ENCODE results near the gene GAS2. TPM values are rescaled to one million over a fixed set of nuclear protein-coding genes. Genes with fewer than 3 reads are reported as not detected.
A peak's percentile ranks its signal among the peaks of the same experiment; 100 is the strongest.

Gene GAS2
- total RNA-seq, 6 experiments from 2014 or later, result 16.1 to 35.6 (median 27.8) TPM

GRCh38 chr11:22768281-22768680 lies 101.9 kb downstream of the GAS2 start:
- ATAC-seq (no peak), DNase-seq (no peak)
- no peak for TF ChIP-seq CTCF (IDR thresholded peaks at IDR 0.05)
- TF ChIP-seq POLR2A (IDR thresholded peaks at IDR 0.05), result no peak
- Histone ChIP-seq H3K27me3 (no peaks in the 10 kb centered on the region), H3K36me3 (no peaks in the 10 kb centered on the region), H3K4me1 (no peaks in the 10 kb centered on the region), H3K9me3 (no peaks in the 10 kb centered on the region), H3K4me3 (no peak overlapping the region), H3K27ac (no peak overlapping the region)
- 58% methylated on average over 1 of the region's 1 CpG for WGBS (ENCODE audit: insufficient coverage, low coverage, low lambda C conversion rate, missing lambda C conversion rate)
- intact Hi-C loops (cut with DNase I), result no loop called here

- intact Hi-C loops (cut with DNase I), result no loop called here
- H3K9me3 ChIP-seq, result no peaks in the 10 kb centered on the region
- H3K27ac ChIP-seq, result no peak overlapping the region
- TF ChIP-seq CTCF (IDR thresholded peaks at IDR 0.05) (no peak), POLR2A (IDR thresholded peaks at IDR 0.05) (no peak)
- DNase-seq (no peak), ATAC-seq (no peak)
- no peaks in the 10 kb centered on the region for H3K27me3 ChIP-seq
- 80% methylated on average over 1 of the region's 1 CpG for WGBS (ENCODE audit: insufficient coverage, low coverage, low lambda C conversion rate, missing lambda C conversion rate)
- no peak overlapping the region for H3K4me3 ChIP-seq
- H3K36me3 ChIP-seq, result no peaks in the 10 kb centered on the region
- no peaks in the 10 kb centered on the region for H3K4me1 ChIP-seq
Observed at GRCh38 chr11:22769081-22769480, 102.7 kb downstream of the GAS2 start.

GRCh38 chr11:22774716-22775115 lies 108.3 kb downstream of the GAS2 start:
- WGBS (ENCODE audit: insufficient coverage, low coverage, low lambda C conversion rate, missing lambda C conversion rate), result 64% methylated on average over 2 of the region's 2 CpGs
- TF ChIP-seq POLR2A (IDR thresholded peaks at IDR 0.05) (no peak), CTCF (IDR thresholded peaks at IDR 0.05) (no peak)

GRCh38 chr11:22775248-22775647 lies 108.8 kb downstream of the GAS2 start:
- H3K27ac ChIP-seq, result no peak overlapping the region
- no peaks in the 10 kb centered on the region for H3K27me3 ChIP-seq
- ATAC-seq (peak in 3 of 4 donors; percentile 41 to 51 (median 43)), DNase-seq (no peak)
- H3K36me3 ChIP-seq, result no peaks in the 10 kb centered on the region
- intact Hi-C loops (cut with DNase I), result no loop called here
- 45% methylated on average over 5 of the region's 5 CpGs for WGBS (ENCODE audit: insufficient coverage, low coverage, low lambda C conversion rate, missing lambda C conversion rate)
- no peak overlapping the region for H3K4me3 ChIP-seq
- H3K9me3 ChIP-seq, result no peaks in the 10 kb centered on the region
- peaks cover 0 to 23% (median 2%) of the 10 kb centered on the region in 4 donors for H3K4me1 ChIP-seq
- TF ChIP-seq POLR2A (IDR thresholded peaks at IDR 0.05), result no peak
- no peak for TF ChIP-seq CTCF (IDR thresholded peaks at IDR 0.05)

More at GRCh38 chr11:22774716-22775115, 108.3 kb downstream of the GAS2 start:
- Histone ChIP-seq H3K4me3 (no peak overlapping the region), H3K9me3 (no peaks in the 10 kb centered on the region), H3K4me1 (peaks cover 0 to 18% (median 2%) of the 10 kb centered on the region in 4 donors), H3K27ac (no peak overlapping the region), H3K27me3 (no peaks in the 10 kb centered on the region), H3K36me3 (no peaks in the 10 kb centered on the region)
- ATAC-seq (peak in 2 of 4 donors; percentile 17 to 41), DNase-seq (no peak)
- intact Hi-C loops (cut with DNase I), result no loop called here

GRCh38 chr11:22778642-22779041 lies 112.2 kb downstream of the GAS2 start:
- DNase-seq (no peak), ATAC-seq (peak; percentile 43 to 58 (median 49))
- no peaks in the 10 kb centered on the region for H3K9me3 ChIP-seq
- TF ChIP-seq POLR2A (IDR thresholded peaks at IDR 0.05), result no peak
- TF ChIP-seq CTCF (IDR thresholded peaks at IDR 0.05), result peak in 3 of 4 donors; percentile 18 to 27 (median 26)
- peaks cover 0 to 24% (median 2%) of the 10 kb centered on the region in 4 donors for H3K4me1 ChIP-seq
- H3K36me3 ChIP-seq, result no peaks in the 10 kb centered on the region
- H3K27me3 ChIP-seq, result no peaks in the 10 kb centered on the region
- H3K4me3 ChIP-seq, result no peak overlapping the region
- intact Hi-C loops (cut with DNase I), result no loop called here
- no peak overlapping the region for H3K27ac ChIP-seq

Measured in right lobe of liver (tissue), 6 donors.